ENCODE data around the gene TUSC2.

DNA sequence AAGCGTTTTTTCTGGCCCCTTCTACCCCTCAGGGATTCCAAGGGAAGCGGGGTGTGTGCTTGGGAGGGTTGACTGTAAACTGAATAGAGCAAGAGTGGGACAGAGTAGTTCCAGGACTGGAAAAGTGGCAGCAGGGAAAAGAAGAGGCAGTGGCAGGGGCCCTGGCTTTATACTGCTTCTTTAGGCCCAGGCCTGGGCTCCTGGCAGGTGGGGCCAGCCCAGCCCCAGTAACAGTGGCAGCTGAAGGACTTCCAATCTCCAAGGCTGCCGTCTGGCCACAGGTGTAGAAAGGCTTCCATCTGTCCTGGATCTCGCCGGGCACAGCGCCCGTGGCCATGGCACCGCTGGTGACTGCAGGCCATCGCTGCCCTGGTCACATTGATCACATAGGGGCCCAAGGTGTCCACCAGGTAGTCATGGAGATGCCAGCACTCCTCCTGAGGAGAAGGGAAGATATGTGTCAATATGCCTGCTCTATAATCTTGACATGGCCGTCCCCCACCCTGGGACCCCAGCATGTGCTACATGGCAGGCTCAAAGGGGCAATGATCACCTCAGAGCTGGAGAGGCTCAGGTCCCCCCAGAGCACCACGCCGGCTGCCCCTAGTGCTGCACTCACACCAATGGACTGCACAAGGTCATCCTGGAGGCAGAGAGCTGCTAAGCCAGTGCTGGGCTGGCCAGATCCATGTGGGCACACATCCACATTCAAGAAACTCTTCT, 34.8 kb downstream of the TUSC2 start:
- TF ChIP-seq, protein P1, sequence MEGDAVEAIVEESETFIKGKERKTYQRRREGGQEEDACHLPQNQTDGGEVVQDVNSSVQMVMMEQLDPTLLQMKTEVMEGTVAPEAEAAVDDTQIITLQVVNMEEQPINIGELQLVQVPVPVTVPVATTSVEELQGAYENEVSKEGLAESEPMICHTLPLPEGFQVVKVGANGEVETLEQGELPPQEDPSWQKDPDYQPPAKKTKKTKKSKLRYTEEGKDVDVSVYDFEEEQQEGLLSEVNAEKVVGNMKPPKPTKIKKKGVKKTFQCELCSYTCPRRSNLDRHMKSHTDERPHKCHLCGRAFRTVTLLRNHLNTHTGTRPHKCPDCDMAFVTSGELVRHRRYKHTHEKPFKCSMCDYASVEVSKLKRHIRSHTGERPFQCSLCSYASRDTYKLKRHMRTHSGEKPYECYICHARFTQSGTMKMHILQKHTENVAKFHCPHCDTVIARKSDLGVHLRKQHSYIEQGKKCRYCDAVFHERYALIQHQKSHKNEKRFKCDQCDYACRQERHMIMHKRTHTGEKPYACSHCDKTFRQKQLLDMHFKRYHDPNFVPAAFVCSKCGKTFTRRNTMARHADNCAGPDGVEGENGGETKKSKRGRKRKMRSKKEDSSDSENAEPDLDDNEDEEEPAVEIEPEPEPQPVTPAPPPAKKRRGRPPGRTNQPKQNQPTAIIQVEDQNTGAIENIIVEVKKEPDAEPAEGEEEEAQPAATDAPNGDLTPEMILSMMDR (conservative IDR thresholded peaks at IDR 0.05; ENCODE audit: low read length): no peak
- TF ChIP-seq EZH2phosphoT487 (IDR thresholded peaks at IDR 0.05; ENCODE audit: borderline replicate concordance): no peak
